Choroid plexus epithelial cell (primary cell): Measurements from ENCODE around the gene HDAC7.

Experiments
- DNase-seq: peaks from one replicate; pipeline ENCODE4 v3.0.0-alpha.2; 2010; ENCODE audit warnings: low read depth
- H3K4me3 ChIP-seq: 2 replicates; pipeline ENCODE4 v1.5.1; 2011; ENCODE audit warnings: low read depth, mild to moderate bottlenecking, control low read depth, low read length, moderate library complexity
- CTCF ChIP-seq: conservative IDR thresholded peaks from 2 replicates; pipeline ENCODE4 v1.5.1; 2011; ENCODE audit warnings: low read depth, mild to moderate bottlenecking, control low read depth, inconsistent platforms, low read length, moderate library complexity

The HDAC7 gene

GRCh38 chr12:47829584-47829983 lies 9.9 kb upstream of the HDAC7 start:
- H3K4me3 ChIP-seq = no peak overlapping the region
- no peak for TF ChIP-seq CTCF
- DNase-seq = no peak

DNA sequence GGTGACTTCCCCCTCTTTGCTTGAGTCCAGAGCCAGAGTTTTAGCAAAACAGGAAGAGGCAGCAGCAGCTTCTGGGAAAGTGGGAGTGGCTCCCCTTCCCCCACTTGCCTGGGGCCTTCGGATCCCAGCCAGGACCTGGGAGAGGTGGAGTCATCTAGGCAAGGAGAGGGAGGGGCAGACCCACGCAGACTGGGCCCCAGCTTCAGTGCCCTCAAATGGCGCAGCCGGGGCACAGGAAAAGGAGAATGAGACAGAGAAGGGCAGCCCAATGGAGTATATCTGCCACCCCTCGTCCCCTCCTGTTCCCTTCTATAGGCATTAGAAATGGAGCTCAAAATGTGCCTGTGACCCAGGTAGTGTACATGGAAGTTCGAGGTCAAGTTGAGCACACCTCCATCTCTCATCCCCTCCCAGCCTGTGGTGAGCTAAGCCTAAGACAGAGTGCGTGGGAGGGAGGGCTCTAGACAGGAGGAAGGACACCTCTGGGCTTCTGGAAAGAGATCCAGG lies 9.3 kb upstream of the HDAC7 start:
- no peak for TF ChIP-seq CTCF
- H3K4me3 ChIP-seq = no peak overlapping the region
- peak; percentile 60 for DNase-seq

GRCh38 chr12:47828008-47828975 lies 8.6 kb upstream of the HDAC7 start:
- no peak overlapping the region for H3K4me3 ChIP-seq
- TF ChIP-seq CTCF = no peak
- DNase-seq = no peak

DNA sequence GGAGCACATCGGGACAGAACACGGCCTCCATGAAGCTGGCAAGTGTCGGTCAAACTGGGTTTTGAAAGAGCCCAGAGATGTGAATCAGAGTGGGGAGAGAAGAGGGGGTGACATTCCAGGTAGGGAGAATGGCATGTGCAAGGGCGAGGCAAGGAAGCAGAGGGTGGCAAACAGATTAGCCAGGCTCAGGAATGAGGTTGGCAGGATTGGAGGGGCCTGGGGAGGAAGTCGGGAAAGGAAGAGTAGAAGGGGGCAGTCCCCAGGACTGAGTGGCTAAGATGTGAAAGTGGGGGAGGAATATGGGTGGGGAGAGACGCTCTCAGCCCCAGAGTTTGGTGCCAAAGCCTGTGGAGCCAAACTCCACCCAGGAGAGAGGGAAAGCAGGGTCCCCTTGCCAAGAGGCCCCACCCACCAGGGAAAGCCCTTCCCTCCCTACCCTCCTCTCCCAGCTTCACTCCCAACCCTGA lies 5.5 kb upstream of the HDAC7 start:
- DNase-seq = no peak
- H3K4me3 ChIP-seq = no peak overlapping the region
- TF ChIP-seq CTCF = no peak

DNA sequence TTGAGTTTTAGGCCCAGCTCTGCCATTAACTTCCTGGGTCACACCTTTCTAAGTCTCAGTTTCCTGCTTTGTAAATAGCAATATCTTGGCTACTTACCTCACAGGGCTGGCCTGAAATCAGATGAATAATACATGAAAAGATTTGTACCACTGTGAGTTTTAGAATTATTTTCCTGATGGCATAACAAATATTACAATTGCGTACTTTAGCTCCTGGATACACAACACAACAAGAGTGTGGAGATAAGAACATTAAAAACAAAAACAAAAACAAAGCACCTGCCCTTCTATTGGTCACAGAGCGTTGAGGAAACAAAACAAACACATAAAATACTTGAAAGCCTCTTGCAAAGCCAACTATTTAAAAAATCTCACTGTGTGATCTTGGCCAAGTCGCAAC lies 4.9 kb upstream of the HDAC7 start:
- H3K4me3 ChIP-seq = no peak overlapping the region
- DNase-seq = no peak
- no peak for TF ChIP-seq CTCF

DNA sequence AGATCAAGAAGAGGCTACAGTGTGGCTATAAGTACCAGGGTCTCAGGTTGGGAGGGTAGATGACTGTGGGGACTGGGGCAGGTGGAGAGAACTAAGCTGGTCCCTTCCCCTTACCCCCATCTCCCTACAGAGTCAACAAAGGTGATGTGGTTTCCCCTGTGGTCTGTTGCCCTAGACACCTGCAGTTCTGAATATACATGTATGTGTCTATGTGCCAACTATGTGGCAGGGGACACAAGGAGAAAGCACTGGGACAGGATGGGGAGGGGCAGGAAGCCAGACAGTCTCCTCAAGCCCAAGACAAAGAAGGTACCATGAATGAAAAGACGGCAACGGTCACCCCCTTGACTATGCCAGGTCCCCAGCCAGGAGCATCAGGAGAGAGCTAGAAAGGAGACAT lies 4.5 kb upstream of the HDAC7 start:
- DNase-seq = no peak
- no peak overlapping the region for H3K4me3 ChIP-seq
- no peak for TF ChIP-seq CTCF
